GM12872 (cell line): ENCODE results near the gene RANBP3.

ENCODE experiments used
- TF ChIP-seq, protein P1 (sequence below): IDR thresholded peaks from 3 replicates; pipeline ENCODE4 v1.5.1; 2011; ENCODE audit warnings: low read depth, mild to moderate bottlenecking, low read length, moderate library complexity; ENCODE audit not compliant: insufficient read depth

Gene RANBP3

DNA sequence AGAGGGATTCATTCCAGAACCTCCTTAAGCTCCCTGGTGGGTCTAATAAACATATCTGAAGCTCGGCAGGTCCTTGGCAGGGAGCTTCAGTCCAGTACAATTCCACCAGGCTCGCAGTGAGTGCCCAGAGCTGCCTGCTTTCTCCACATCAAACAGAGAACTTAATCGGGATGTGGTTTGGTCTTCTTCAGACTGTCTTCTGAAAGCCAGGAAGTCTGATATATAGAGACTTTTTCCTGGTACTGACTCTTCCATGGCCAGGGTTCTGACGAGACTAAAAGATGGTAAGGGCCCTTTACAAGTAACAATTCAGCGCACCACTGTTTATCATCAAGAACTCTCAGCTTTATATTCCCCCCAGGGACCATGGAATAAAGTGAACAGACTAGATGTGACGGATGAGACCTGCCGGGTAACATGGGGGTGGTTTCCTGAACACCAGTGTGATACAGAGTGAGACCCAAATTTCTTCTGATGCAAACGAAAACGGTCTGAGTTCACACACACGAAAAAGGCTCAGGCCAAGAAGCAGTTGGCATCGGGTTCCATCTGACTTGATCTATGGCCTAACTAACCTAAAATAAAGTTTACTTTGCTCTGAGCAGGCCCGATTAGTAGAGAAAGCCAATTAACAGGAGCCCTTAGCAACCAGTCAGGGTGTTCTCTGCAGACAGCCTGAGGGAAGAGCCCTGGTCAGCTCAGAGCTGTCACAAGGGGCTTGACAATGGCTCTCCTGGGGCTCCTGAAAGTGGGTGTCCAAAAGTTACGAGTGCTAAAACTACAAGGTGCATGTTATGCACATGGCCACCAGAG, 29.0 kb downstream of the RANBP3 start:
- TF ChIP-seq, protein P1, sequence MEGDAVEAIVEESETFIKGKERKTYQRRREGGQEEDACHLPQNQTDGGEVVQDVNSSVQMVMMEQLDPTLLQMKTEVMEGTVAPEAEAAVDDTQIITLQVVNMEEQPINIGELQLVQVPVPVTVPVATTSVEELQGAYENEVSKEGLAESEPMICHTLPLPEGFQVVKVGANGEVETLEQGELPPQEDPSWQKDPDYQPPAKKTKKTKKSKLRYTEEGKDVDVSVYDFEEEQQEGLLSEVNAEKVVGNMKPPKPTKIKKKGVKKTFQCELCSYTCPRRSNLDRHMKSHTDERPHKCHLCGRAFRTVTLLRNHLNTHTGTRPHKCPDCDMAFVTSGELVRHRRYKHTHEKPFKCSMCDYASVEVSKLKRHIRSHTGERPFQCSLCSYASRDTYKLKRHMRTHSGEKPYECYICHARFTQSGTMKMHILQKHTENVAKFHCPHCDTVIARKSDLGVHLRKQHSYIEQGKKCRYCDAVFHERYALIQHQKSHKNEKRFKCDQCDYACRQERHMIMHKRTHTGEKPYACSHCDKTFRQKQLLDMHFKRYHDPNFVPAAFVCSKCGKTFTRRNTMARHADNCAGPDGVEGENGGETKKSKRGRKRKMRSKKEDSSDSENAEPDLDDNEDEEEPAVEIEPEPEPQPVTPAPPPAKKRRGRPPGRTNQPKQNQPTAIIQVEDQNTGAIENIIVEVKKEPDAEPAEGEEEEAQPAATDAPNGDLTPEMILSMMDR: no peak

DNA sequence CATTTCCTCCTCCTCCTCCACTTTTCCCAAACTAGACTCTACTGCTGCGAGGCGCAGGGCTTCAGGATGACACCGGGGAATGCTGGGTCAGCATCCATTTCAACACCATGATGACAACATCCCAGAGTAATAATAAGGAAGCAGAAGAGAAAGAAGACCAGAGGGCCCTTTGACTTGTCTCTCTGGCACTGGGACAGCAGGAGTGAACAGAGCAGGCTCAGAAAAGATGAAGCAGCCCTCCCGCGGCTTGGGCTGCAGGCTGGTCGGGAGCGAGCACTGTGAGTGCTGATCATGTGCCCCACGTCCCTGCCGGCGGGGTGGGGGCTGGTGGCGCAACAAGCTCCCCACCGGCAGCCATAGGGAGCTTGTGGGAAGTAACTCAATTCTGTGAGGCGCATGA, 30.5 kb downstream of the RANBP3 start:
- TF ChIP-seq, protein P1: no peak

DNA sequence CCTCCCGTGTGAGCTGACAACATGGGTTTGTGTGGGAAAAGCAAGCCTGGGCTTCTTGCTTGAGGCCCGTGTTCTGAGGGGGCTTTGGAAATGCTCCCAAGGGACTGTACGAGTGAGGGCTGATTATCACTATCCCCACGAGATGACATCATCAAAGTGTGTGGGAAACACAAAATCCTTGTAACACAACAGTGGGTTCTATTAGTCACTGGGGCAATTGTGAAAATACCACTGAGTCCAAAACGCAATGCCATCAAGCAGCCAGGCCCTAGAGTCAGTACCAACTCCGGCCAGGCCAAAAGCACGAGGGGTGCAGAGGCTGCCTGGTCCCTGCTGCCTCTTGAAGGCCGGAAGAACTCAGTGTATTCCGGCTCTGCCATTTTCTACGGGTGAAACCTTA, 34.3 kb downstream of the RANBP3 start:
- TF ChIP-seq, protein P1: no peak

DNA sequence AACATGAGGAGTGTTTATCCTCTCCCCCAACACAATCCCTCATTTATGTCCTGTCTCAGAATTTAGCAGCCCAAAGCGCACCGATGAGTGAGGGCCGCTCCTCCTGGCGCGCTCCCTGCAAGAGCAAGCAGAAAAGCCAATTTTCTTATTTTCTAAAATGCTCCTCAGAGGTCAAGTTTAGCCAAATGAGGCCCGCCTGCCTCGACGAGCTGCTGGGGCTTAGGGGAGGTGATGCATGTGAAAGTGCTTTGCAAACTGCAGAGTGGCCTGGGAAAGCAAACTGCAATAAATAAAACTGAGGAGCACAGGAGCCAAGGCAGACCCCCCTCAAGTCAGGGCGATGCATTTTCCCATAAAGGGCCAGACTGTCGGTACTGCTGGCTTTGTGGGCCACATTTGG, 34.9 kb downstream of the RANBP3 start:
- TF ChIP-seq, protein P1: no peak

DNA sequence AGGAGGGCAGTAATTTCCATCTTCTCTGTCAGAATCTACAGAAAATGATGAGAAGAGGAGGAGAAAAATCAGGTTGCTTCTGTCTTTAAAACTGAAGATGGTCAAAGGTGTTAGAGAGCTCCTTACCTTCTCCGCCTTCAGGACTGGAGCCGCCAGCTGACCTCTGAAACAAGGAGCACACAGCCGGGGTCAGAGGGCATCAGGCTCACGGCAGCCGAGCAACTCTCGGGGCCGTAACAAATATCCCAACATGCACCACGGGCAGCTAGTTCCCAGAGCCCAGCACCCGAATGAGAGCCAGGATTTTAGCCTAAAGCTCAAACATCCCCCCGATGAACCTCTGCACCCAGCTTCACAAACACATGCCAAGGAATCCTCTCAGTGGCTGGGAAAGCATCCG, 36.3 kb downstream of the RANBP3 start:
- TF ChIP-seq, protein P1: no peak

DNA sequence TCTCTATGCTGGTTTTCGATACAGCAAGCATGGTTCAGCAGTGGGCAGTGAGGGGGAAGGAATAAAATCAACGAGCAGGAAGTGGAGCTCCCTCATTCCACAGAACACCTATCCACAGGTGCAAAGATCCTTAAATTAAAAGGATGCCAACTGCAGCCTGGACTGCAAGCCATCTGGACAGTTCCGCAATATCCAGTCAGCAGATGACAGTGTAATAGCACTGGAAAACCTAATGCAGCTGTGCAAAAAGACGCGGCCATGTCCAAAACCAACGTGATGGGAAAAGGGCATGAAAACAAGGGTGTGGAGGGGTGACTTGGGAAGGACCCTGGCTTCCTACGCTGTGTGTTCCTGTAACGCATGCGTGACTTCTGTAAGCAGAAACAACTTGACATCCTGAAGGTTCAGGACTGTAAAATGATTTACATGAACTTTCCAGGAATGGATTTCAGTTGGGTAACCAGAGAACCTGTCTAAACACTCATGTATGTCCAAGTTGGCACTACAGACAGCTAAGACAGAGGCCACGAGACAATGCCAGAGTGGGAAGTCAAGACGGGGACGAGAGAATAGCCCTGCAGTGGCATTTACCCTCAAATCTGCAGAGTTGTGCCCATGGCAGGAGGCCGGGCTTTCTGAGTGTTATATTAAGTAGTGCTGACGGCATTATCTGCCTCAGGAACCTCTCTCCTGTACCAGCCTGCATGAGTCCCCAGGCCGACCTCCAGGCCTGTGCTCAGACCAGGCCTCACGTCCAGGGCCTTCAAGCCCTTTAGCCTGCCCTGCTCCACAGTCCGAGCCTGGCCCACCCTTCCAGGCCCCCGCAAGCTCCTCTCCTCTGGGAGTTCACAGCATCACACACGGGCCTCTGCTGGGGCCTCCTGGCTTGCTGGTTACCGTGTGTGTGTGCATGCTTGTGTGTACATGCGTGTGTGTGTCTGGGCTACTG, 37.4 kb downstream of the RANBP3 start:
- TF ChIP-seq, protein P1: no peak

DNA sequence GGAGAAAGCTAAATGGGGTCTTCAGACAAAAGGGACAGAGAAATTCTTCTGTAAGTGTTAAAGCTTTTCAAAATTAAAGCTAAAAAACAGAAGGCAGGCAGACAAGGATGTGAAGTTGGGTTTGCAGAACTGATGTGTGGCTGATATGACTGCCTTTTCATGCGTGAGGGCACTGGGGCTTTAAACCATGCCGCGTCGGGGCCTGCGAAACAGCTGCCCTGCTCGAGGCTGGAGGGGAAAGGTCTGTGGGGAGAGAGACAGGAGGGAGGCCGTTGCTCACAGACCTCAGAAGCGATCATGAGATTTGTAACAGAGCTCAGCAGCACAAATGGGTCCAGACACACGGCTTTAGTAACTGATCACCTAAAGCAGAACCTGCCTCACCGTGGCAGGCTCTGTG, 40.4 kb downstream of the RANBP3 start:
- TF ChIP-seq, protein P1: no peak
